Fibroblast of the aortic adventitia (primary cell): ENCODE data around the gene HKDC1. TPM values are rescaled to one million over a fixed set of nuclear protein-coding genes. Genes with fewer than 3 reads are reported as not detected.
"Not testable (repeated sequence)": the region's sequence is repeated elsewhere in the genome, so short reads cannot be mapped to it uniquely, and the experiment has no call there.

Experiments
- DNase-seq: peaks from one replicate; pipeline ENCODE4 v3.0.0-alpha.2; 2010; ENCODE audit warnings: low read depth
- H3K4me3 ChIP-seq: 2 replicates; pipeline ENCODE4 v1.5.1; 2011; ENCODE audit warnings: low read depth, mild to moderate bottlenecking, control low read depth, low read length, moderate library complexity
- CTCF ChIP-seq: IDR thresholded peaks from 2 replicates; pipeline ENCODE4 v1.5.1; 2011; ENCODE audit warnings: mild to moderate bottlenecking, low read length, control low read depth, inconsistent platforms; ENCODE audit not compliant: insufficient read depth
- total RNA-seq: library from RNA; depleted of rRNA; stranded (reverse); fragments of >200 nt; gene quantifications from 2 replicates; pipeline ENCODE4 v1.2.3, GENCODE V29; 2012; ENCODE audit warnings: low replicate concordance

The HKDC1 gene
- total RNA-seq, 1 donor: 0.09 TPM

- no peak for TF ChIP-seq CTCF
- no peak for DNase-seq
- no peak overlapping the region for H3K4me3 ChIP-seq
Measured at GRCh38 chr10:69281507-69282413, 61.6 kb downstream of the HKDC1 start.

GRCh38 chr10:69284402-69284801 is 64.3 kb downstream of the HKDC1 start:
- DNase-seq, H3K4me3 ChIP-seq: not testable (repeated sequence)

GRCh38 chr10:69285699-69286098 is 65.6 kb downstream of the HKDC1 start:
- no peak for TF ChIP-seq CTCF
- no peak for DNase-seq
- no peak overlapping the region for H3K4me3 ChIP-seq

GRCh38 chr10:69287181-69287580 is 67.0 kb downstream of the HKDC1 start:
- H3K4me3 ChIP-seq: no peak overlapping the region
- TF ChIP-seq CTCF: no peak
- DNase-seq: no peak

GRCh38 chr10:69290993-69291392 is 70.9 kb downstream of the HKDC1 start:
- no peak for TF ChIP-seq CTCF
- no peak for DNase-seq
- no peak overlapping the region for H3K4me3 ChIP-seq

GRCh38 chr10:69292459-69292858 is 72.3 kb downstream of the HKDC1 start:
- no peak overlapping the region for H3K4me3 ChIP-seq

More at GRCh38 chr10:69292459-69292858, 72.3 kb downstream of the HKDC1 start:
- no peak for DNase-seq
- TF ChIP-seq CTCF: no peak
